ENCODE data around the gene ARPP21. TPM values are rescaled to one million over a fixed set of nuclear protein-coding genes. Genes with fewer than 3 reads are reported as not detected.

ARPP21 gene
- total RNA-seq, 2 donors from 2014 or later, result 0.42 TPM; not detected in 1

DNA sequence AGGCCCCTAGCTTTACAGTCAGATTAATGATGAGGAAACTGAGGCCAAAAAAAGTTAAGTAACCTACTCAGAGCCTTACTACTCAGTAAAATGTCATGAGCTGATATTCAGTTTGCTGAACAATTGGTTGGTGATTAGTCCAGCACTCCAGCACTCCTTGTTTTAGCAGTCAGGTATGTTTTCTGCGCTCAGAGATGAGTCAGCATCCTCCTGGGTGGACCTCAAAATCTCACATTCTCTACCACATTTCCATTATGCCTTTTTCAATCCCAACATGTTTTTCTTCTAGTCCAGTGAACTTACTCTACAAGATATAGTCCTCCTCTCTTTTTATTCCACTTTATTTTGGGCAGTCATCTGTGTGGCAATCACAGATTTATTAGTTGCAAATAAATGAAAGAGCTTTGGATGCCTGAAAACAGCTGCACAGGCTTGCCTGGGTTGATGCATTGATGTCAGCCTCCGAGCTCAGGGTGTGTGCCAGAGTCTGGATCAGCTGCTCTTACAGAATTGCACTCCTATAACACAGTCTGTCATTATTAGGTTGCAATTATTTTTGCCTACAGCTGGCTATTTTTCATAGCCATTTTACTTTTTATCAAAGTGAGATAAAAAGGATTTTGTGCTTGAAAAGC, 133.2 kb downstream of the ARPP21 start:
- TF ChIP-seq, protein P1, sequence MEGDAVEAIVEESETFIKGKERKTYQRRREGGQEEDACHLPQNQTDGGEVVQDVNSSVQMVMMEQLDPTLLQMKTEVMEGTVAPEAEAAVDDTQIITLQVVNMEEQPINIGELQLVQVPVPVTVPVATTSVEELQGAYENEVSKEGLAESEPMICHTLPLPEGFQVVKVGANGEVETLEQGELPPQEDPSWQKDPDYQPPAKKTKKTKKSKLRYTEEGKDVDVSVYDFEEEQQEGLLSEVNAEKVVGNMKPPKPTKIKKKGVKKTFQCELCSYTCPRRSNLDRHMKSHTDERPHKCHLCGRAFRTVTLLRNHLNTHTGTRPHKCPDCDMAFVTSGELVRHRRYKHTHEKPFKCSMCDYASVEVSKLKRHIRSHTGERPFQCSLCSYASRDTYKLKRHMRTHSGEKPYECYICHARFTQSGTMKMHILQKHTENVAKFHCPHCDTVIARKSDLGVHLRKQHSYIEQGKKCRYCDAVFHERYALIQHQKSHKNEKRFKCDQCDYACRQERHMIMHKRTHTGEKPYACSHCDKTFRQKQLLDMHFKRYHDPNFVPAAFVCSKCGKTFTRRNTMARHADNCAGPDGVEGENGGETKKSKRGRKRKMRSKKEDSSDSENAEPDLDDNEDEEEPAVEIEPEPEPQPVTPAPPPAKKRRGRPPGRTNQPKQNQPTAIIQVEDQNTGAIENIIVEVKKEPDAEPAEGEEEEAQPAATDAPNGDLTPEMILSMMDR (IDR thresholded peaks at IDR 0.05), result no peak
- Histone ChIP-seq H3K27ac (no peak overlapping the region), H3K9me3 (no peaks in the 10 kb centered on the region), H3K27me3 (no peaks in the 10 kb centered on the region), H3K4me1 (no peaks in the 10 kb centered on the region), H3K9ac (ENCODE audit: low read depth in 2 of 2, low read length in 2 of 2) (no peak overlapping the region), H3K4me3 (no peak overlapping the region), H3K36me3 (no peaks in the 10 kb centered on the region)
- DNase-seq, result no peak
- intact Hi-C loops (cut with DNase I), result no loop called here

DNA sequence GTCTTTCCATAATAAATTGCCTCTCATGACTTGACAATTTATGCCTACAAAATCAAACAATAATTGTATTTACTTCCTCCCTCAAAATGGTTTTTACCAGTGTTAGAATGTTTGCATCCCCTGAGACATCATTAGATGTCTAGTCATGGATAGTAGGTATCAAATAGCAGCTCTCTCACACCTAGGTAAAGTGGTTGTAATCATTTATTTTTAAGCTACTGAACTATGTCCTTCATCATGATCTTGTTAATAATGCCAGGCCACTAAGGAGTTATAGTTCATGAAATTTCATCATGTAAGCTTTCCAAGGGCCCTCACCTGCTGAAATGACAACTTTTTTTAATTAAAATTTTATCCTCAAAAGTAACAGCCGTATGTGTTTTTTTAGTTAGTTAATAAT, 134.1 kb downstream of the ARPP21 start:
- Histone ChIP-seq H3K27ac (no peak overlapping the region), H3K36me3 (no peaks in the 10 kb centered on the region), H3K9me3 (no peaks in the 10 kb centered on the region), H3K9ac (ENCODE audit: low read depth in 2 of 2, low read length in 2 of 2) (no peak overlapping the region), H3K4me3 (no peak overlapping the region), H3K4me1 (no peaks in the 10 kb centered on the region), H3K27me3 (no peaks in the 10 kb centered on the region)
- TF ChIP-seq, protein P1 (IDR thresholded peaks at IDR 0.05), result no peak
- intact Hi-C loops (cut with DNase I), result no loop called here
- no peak for DNase-seq

DNA sequence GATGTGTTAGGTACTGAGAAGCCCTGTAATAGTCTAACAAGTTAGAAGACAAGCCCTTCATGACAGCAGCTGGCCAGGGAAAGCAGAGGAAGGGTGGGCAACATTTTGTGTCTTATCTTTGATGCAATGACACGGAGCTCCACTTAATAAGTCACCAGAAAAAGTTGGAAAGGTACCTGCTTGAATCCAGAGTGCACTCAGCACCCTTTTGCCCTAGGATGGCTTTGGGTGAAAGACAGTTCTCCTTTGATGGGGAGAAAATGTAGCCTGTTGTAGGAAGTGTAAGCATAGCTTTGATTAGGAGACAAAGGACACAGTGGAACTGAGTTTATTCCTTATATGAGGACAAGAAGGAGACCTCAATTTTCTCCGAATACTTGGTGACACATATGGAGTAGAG, 137.0 kb downstream of the ARPP21 start:
- H3K27me3 ChIP-seq, result no peaks in the 10 kb centered on the region
- H3K36me3 ChIP-seq, result no peaks in the 10 kb centered on the region
- TF ChIP-seq, protein P1 (IDR thresholded peaks at IDR 0.05), result no peak
- no peak overlapping the region for H3K27ac ChIP-seq
- no peaks in the 10 kb centered on the region for H3K4me1 ChIP-seq
- intact Hi-C loops (cut with DNase I), result no loop called here
- H3K4me3 ChIP-seq, result no peak overlapping the region
- DNase-seq, result no peak
- no peak overlapping the region for H3K9ac ChIP-seq (ENCODE audit: low read depth in 2 of 2, low read length in 2 of 2)
- H3K9me3 ChIP-seq, result no peaks in the 10 kb centered on the region

DNA sequence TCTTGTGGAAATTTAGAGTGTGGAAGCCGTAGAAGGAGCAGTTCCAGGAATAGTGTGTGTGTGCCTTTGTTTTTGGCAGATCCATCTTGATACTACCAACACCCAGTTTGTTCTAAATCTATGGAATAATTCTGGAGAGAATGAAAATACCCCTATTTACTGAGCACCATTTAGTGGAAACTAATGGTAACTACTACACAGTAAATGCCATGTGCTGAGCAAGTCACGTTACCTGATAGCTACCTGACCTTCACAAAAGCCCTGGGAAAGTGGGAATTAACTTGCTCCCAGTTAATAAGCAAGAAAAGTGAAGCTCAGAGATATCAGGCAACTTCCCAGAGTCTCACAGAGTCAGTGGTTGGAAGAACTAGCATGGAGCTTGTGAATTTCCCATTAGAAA, 137.7 kb downstream of the ARPP21 start:
- Histone ChIP-seq H3K27me3 (no peaks in the 10 kb centered on the region), H3K9ac (ENCODE audit: low read depth in 2 of 2, low read length in 2 of 2) (no peak overlapping the region), H3K4me1 (no peaks in the 10 kb centered on the region), H3K9me3 (no peaks in the 10 kb centered on the region), H3K36me3 (no peaks in the 10 kb centered on the region), H3K27ac (no peak overlapping the region), H3K4me3 (no peak overlapping the region)
- TF ChIP-seq, protein P1 (IDR thresholded peaks at IDR 0.05), result no peak
- no peak for DNase-seq
- intact Hi-C loops (cut with DNase I), result no loop called here

DNA sequence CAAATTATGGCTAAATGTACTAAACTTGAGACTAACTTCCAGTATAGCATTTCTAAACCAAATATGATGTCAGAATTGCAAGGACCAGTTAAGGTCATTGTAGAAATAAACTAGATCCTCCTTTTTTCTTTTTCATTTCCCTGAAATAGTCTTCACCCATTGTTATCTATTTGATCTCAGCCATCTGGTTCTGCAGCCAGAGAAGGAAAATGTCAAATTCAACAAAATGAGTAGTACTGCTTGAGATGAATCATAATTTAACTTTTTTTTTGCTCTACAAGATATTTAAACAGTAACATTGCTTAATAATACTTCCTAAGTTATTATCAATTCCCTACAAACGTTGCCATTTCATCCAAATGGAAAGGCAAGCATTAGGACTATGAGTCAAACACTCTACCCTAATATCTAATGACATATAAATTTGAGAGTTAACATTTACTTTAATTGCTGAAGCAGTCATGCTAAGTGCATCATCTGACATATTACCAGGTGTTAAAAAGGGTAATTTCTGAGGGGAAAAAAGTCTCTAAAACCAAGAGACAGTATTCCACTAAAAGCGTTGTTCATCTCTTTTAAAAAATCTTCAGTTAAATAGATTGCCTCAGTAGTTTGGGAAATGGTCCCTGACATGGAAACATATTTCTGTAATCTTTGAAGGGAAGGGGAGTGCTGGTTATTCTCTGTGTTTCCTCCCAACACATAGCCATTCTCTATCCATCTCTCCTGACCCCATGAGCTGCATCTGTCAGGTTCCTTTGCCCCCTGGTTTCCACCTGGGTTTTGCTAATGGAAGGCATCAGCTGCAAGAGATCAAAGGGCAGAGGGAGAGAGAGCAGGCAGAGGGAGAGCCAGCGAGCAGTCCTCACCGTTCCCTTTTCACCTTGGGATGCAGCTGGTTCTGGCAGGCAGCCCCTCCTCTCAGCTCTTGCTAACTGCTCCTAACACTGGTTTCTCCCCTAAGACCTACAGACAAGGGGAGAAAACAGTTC, 138.5 kb downstream of the ARPP21 start:
- intact Hi-C loops (cut with DNase I), result no loop called here
- Histone ChIP-seq H3K36me3 (no peaks in the 10 kb centered on the region), H3K9me3 (no peaks in the 10 kb centered on the region), H3K27me3 (no peaks in the 10 kb centered on the region), H3K27ac (no peak overlapping the region), H3K4me1 (no peaks in the 10 kb centered on the region), H3K9ac (ENCODE audit: low read depth in 2 of 2, low read length in 2 of 2) (no peak overlapping the region), H3K4me3 (no peak overlapping the region)
- no peak for DNase-seq
- TF ChIP-seq, protein P1 (IDR thresholded peaks at IDR 0.05), result no peak
